Calu3 (cell line): ENCODE results near the gene SNTB2. TPM values are rescaled to one million over a fixed set of nuclear protein-coding genes. Genes with fewer than 3 reads are reported as not detected.

Experiments used
- BruUV-seq: library from RNA; stranded (reverse); fragments of 400-500 nt; replicated peaks from 2 replicates; lab custom pipeline; 2021; lab: Mats Ljungman, UMichigan
- CTCF ChIA-PET: fragments of 300-600 bp; sonication (Branson Sonifier 250); formaldehyde crosslinking; loops from one replicate; lab custom pipeline; 2022; ENCODE audit warnings: antibody characterized with exemption; lab: Charles Lee
- DNase-seq: peaks from one replicate; pipeline ENCODE4 v3.0.0; 2022
- H3K27ac Mint-ChIP-seq: one replicate; pipeline ENCODE4 v1.8.0; 2022; ENCODE audit warnings: mixed read lengths; ENCODE audit not compliant: unreplicated experiment
- H3K27me3 Mint-ChIP-seq: one replicate; pipeline ENCODE4 v1.8.0; 2022; ENCODE audit warnings: mixed read lengths; ENCODE audit not compliant: unreplicated experiment
- H3K36me3 Mint-ChIP-seq: one replicate; pipeline ENCODE4 v1.8.0; 2022; ENCODE audit warnings: mild to moderate bottlenecking, moderate library complexity, mixed read lengths; ENCODE audit not compliant: insufficient read depth, unreplicated experiment
- H3K4me1 Mint-ChIP-seq: one replicate; pipeline ENCODE4 v1.8.0; 2022; ENCODE audit warnings: mild to moderate bottlenecking, low read depth, mixed read lengths; ENCODE audit not compliant: unreplicated experiment
- H3K4me3 Mint-ChIP-seq: one replicate; pipeline ENCODE4 v1.8.0; 2022; ENCODE audit warnings: mild to moderate bottlenecking, low read depth, moderate library complexity, mixed read lengths; ENCODE audit not compliant: unreplicated experiment
- H3K9me3 Mint-ChIP-seq: one replicate; pipeline ENCODE4 v1.8.0; 2022; ENCODE audit warnings: low read depth, mixed read lengths; ENCODE audit not compliant: unreplicated experiment
- intact Hi-C: fragments of 100-400 bp; cut with micrococcal nuclease; formaldehyde crosslinking; loops from one replicate; pipeline ENCODE4 v1.10.0; 2022; ENCODE audit not compliant: unreplicated experiment
- total RNA-seq: library from RNA; stranded (reverse); gene quantifications from 2 replicates; pipeline ENCODE4 v1.2.3, GENCODE V29; 2022
- TF ChIP-seq, protein P1 (sequence below): fragments of 200-600 bp; IDR thresholded peaks from one replicate; pipeline ENCODE4 v1.8.0; 2022; ENCODE audit warnings: antibody characterized with exemption; ENCODE audit not compliant: unreplicated experiment

Gene SNTB2
- total RNA-seq, 1 experiment from 2014 or later = 29.3 TPM

DNA sequence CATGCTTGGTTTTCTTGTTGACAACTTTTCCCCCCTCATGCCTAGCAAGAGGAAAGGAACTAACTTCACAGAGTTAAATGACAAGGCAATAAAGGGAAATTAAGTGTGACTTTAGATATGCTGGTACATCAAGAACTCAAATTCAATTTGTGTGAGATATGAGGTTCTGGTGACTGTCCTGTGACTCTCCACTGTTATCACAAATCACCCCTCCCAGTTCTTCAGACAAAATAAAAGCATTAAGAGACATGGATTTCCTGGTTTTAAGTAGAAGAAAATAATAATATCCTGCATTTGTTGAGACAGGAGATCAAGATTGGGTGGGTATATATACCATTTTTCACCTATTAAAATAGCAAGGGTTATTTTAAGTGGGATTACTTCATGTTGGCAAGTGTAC is 46.2 kb downstream of the SNTB2 start:
- BruUV-seq = no TSS peak
- no peaks in the 10 kb centered on the region for H3K4me1 Mint-ChIP-seq
- no peak overlapping the region for H3K27ac Mint-ChIP-seq
- no peak for DNase-seq
- no peak overlapping the region for H3K4me3 Mint-ChIP-seq
- no peaks in the 10 kb centered on the region for H3K27me3 Mint-ChIP-seq
- TF ChIP-seq, protein P1, sequence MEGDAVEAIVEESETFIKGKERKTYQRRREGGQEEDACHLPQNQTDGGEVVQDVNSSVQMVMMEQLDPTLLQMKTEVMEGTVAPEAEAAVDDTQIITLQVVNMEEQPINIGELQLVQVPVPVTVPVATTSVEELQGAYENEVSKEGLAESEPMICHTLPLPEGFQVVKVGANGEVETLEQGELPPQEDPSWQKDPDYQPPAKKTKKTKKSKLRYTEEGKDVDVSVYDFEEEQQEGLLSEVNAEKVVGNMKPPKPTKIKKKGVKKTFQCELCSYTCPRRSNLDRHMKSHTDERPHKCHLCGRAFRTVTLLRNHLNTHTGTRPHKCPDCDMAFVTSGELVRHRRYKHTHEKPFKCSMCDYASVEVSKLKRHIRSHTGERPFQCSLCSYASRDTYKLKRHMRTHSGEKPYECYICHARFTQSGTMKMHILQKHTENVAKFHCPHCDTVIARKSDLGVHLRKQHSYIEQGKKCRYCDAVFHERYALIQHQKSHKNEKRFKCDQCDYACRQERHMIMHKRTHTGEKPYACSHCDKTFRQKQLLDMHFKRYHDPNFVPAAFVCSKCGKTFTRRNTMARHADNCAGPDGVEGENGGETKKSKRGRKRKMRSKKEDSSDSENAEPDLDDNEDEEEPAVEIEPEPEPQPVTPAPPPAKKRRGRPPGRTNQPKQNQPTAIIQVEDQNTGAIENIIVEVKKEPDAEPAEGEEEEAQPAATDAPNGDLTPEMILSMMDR = no peak
- no peaks in the 10 kb centered on the region for H3K36me3 Mint-ChIP-seq
- CTCF ChIA-PET = no interaction called here
- no peaks in the 10 kb centered on the region for H3K9me3 Mint-ChIP-seq
- intact Hi-C loops = no loop called here

GRCh38 chr16:69234460-69234859 is 47.5 kb downstream of the SNTB2 start:
- BruUV-seq = no TSS peak
- intact Hi-C loops = no loop called here
- H3K27ac Mint-ChIP-seq = no peak overlapping the region
- H3K4me1 Mint-ChIP-seq = no peaks in the 10 kb centered on the region
- H3K36me3 Mint-ChIP-seq = no peaks in the 10 kb centered on the region
- TF ChIP-seq, protein P1 = no peak
- no peak for DNase-seq
- CTCF ChIA-PET = no interaction called here
- no peak overlapping the region for H3K4me3 Mint-ChIP-seq
- H3K27me3 Mint-ChIP-seq = no peaks in the 10 kb centered on the region
- no peaks in the 10 kb centered on the region for H3K9me3 Mint-ChIP-seq

DNA sequence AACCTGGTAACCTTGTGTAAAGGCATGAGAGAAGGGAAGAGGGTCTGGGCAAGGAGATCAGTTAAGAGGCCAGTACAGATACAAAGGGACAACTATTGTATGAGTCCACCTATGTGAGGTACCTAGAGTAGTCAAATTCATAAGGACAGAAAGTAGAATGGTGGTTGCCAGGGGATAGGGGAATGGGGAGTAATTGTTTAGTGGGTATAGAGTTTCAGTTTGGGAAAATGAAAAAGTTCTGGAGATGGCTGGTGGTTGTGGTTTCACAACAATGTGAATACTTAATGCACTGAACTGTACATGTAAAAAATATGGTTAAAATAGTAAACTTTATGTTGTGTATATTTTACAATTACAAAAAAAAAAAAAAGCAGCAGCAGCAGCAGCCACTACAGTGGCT is 49.4 kb downstream of the SNTB2 start:
- H3K27ac Mint-ChIP-seq = no peak overlapping the region
- H3K4me1 Mint-ChIP-seq = no peaks in the 10 kb centered on the region
- no TSS peak for BruUV-seq
- no peaks in the 10 kb centered on the region for H3K9me3 Mint-ChIP-seq
- TF ChIP-seq, protein P1 = no peak
- no peak for DNase-seq
- CTCF ChIA-PET = no interaction called here
- intact Hi-C loops = no loop called here
- no peak overlapping the region for H3K4me3 Mint-ChIP-seq
- H3K27me3 Mint-ChIP-seq = no peaks in the 10 kb centered on the region
- H3K36me3 Mint-ChIP-seq = no peaks in the 10 kb centered on the region

DNA sequence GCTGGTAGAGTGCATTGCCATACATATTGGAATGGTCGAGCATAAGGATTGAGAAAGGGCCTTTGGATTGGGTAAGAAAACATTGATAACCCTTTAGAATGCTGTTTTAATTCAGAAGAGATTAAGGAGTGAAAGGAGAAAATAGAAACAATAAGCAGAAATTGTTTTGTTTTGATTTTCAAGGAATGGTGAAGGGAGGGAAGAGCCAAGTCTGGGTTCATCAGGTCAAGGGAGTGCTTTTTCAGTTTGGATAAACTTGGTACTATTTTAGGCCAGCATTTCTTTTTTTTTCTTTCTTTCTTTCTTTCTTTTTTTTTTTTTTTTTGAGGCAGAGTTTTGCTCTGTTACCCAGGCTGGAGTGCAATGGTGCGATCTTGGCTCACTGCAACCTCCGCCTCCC is 50.3 kb downstream of the SNTB2 start:
- BruUV-seq = no TSS peak
- TF ChIP-seq, protein P1 = no peak
- DNase-seq = no peak
- Mint-ChIP-seq H3K9me3 (no peaks in the 10 kb centered on the region), H3K4me1 (no peaks in the 10 kb centered on the region), H3K27ac (no peak overlapping the region), H3K27me3 (no peaks in the 10 kb centered on the region), H3K4me3 (no peak overlapping the region), H3K36me3 (no peaks in the 10 kb centered on the region)
- CTCF ChIA-PET = no interaction called here
- intact Hi-C loops = no loop called here
